ENCODE results near the gene SORCS1. TPM values are rescaled to one million over a fixed set of nuclear protein-coding genes. Genes with fewer than 3 reads are reported as not detected.

Gene SORCS1
- total RNA-seq, 2 experiments from 2014 or later = not detected

DNA sequence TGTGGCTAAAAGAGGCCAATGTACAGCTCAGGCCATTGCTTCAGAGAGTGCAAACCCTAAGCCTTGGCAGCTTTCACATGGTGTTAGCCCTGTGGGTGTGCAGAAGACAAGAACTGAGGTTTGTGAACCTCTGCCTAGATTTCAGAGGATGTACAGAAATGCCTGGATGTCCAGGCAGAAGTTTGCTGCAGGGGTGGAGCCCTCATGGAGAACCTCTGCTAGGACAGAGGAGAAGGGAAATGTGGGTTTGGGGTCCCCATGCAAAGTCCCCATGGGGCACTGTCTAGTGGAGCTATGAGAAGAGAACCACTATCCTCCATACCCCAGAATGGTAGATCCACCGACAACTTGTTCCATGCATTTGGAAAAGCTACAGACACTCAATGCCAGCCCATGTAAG, 12.4 kb downstream of the SORCS1 start:
- CTCF ChIA-PET = no interaction called here
- Mint-ChIP-seq H3K27ac (no peak overlapping the region), H3K4me3 (no peak overlapping the region), H3K4me1 (ENCODE audit: low read depth) (no peaks in the 10 kb centered on the region), H3K27me3 (ENCODE audit: low read depth) (no peaks in the 10 kb centered on the region), H3K9me3 (ENCODE audit: insufficient read depth) (peaks cover 14% of the 10 kb centered on the region), H3K36me3 (ENCODE audit: low read depth) (no peaks in the 10 kb centered on the region)
- POLR2A ChIA-PET = no interaction called here
- DNase-seq = no peak
- ATAC-seq = no peak

- POLR2A ChIA-PET = no interaction called here
These were observed 15.6 kb downstream of the SORCS1 start for GRCh38 chr10:107148906-107149305.

DNA sequence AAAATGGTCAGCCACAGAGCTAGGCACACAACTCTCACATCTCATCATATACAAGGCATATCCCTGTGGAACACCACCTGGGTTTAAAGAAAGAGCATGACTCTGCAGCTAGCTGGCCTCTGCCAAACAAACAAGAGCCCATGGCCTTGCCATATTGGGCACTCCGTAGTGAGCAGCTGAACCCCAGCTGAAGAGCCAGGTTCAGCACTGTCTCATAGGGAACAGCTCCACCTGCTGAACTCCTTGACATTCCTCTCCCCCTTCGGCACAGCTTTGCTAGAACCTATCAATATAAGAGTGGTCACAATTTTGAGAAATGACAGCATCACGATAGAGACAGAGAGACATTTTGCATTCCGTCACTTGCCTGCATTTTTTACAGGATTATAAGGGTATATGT, 20.0 kb downstream of the SORCS1 start:
- ATAC-seq = no peak
- no peak overlapping the region for H3K4me3 Mint-ChIP-seq
- ChIA-PET POLR2A (no interaction called here), CTCF (no interaction called here)
- DNase-seq = no peak
- H3K36me3 Mint-ChIP-seq (ENCODE audit: low read depth) = no peaks in the 10 kb centered on the region
- no peaks in the 10 kb centered on the region for H3K27me3 Mint-ChIP-seq (ENCODE audit: low read depth)
- no peak overlapping the region for H3K27ac Mint-ChIP-seq
- H3K4me1 Mint-ChIP-seq (ENCODE audit: low read depth) = no peaks in the 10 kb centered on the region
- H3K9me3 Mint-ChIP-seq (ENCODE audit: insufficient read depth) = no peaks in the 10 kb centered on the region

More at GRCh38 chr10:107148906-107149305, 15.6 kb downstream of the SORCS1 start:
- DNase-seq = no peak
- ATAC-seq = no peak
- H3K36me3 Mint-ChIP-seq (ENCODE audit: low read depth) = no peaks in the 10 kb centered on the region
- no peaks in the 10 kb centered on the region for H3K27me3 Mint-ChIP-seq (ENCODE audit: low read depth)
- CTCF ChIA-PET = no interaction called here
- H3K9me3 Mint-ChIP-seq (ENCODE audit: insufficient read depth) = peaks cover 14% of the 10 kb centered on the region
- no peaks in the 10 kb centered on the region for H3K4me1 Mint-ChIP-seq (ENCODE audit: low read depth)
- no peak overlapping the region for H3K4me3 Mint-ChIP-seq
- H3K27ac Mint-ChIP-seq = no peak overlapping the region

DNA sequence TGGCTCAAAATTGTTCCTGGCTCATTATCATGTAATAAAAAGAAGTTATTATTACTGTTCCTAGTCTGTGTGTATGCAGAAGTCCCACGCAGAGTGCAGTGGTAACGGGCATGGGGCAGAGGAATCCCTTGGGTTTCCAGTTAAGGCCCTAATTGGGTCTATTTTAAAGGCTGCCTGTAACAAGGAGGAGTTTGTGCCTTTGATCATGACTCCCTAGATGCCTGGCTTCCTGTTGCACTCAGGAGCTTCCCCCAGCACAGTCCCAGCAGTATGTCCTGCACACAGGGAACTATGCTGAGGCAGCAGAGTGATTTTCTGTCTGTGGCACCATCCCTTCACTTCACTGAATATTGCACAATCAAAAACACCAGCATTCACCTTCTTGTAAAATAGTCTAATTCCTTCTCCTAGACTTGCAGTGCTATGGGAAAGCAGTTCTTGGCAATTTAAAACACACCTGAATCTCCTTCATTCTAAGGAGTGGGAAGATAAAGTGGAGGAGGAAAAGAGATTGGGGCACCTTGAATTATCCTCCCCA, 22.9 kb downstream of the SORCS1 start:
- H3K27me3 Mint-ChIP-seq (ENCODE audit: low read depth) = no peaks in the 10 kb centered on the region
- H3K36me3 Mint-ChIP-seq (ENCODE audit: low read depth) = no peaks in the 10 kb centered on the region
- H3K4me1 Mint-ChIP-seq (ENCODE audit: low read depth) = no peaks in the 10 kb centered on the region
- ChIA-PET POLR2A (no interaction called here), CTCF (no interaction called here)
- no peak for ATAC-seq
- DNase-seq = no peak
- no peak overlapping the region for H3K4me3 Mint-ChIP-seq
- peaks cover 4% of the 10 kb centered on the region for H3K9me3 Mint-ChIP-seq (ENCODE audit: insufficient read depth)
- no peak overlapping the region for H3K27ac Mint-ChIP-seq

DNA sequence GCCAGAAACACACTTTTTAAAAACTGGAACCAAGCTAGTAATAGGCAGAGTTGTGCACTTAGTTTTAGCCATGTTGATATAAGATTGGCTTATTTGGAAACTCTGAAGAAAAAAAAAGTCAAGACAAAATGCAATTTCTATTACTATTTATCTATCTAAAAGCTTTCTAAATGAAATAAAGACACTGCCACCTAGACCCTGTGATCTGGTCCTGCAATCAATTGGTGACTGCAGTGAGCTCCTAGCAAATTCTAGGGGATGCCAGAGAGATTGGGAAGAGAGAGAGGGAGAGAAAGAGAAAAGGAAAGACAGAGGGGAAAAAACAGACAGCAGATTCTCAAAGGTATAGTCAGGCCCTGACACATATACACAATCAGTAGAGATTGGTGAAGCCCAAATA, 25.3 kb downstream of the SORCS1 start:
- Mint-ChIP-seq H3K4me3 (no peak overlapping the region), H3K27ac (no peak overlapping the region), H3K4me1 (ENCODE audit: low read depth) (no peaks in the 10 kb centered on the region), H3K36me3 (ENCODE audit: low read depth) (no peaks in the 10 kb centered on the region), H3K9me3 (ENCODE audit: insufficient read depth) (peaks cover 4% of the 10 kb centered on the region), H3K27me3 (ENCODE audit: low read depth) (no peaks in the 10 kb centered on the region)
- POLR2A ChIA-PET = no interaction called here
- CTCF ChIA-PET = no interaction called here
- no peak for ATAC-seq
- no peak for DNase-seq

GRCh38 chr10:107133656-107134055, 30.9 kb downstream of the SORCS1 start:
- H3K9me3 Mint-ChIP-seq (ENCODE audit: insufficient read depth) = peaks cover 4% of the 10 kb centered on the region
- ATAC-seq = no peak
- ChIA-PET CTCF (no interaction called here), POLR2A (no interaction called here)
- H3K27ac Mint-ChIP-seq = no peak overlapping the region
- no peaks in the 10 kb centered on the region for H3K27me3 Mint-ChIP-seq (ENCODE audit: low read depth)
- H3K4me3 Mint-ChIP-seq = no peak overlapping the region
- no peaks in the 10 kb centered on the region for H3K36me3 Mint-ChIP-seq (ENCODE audit: low read depth)
- no peaks in the 10 kb centered on the region for H3K4me1 Mint-ChIP-seq (ENCODE audit: low read depth)
- DNase-seq = no peak

- H3K27me3 Mint-ChIP-seq (ENCODE audit: low read depth) = no peaks in the 10 kb centered on the region
- ChIA-PET POLR2A (no interaction called here), CTCF (no interaction called here)
- no peaks in the 10 kb centered on the region for H3K4me1 Mint-ChIP-seq (ENCODE audit: low read depth)
- H3K27ac Mint-ChIP-seq = no peak overlapping the region
- no peaks in the 10 kb centered on the region for H3K9me3 Mint-ChIP-seq (ENCODE audit: insufficient read depth)
- no peaks in the 10 kb centered on the region for H3K36me3 Mint-ChIP-seq (ENCODE audit: low read depth)
- H3K4me3 Mint-ChIP-seq = no peak overlapping the region
- ATAC-seq (no peak), DNase-seq (no peak)
These were observed 35.5 kb downstream of the SORCS1 start for GRCh38 chr10:107129000-107129399.

DNA sequence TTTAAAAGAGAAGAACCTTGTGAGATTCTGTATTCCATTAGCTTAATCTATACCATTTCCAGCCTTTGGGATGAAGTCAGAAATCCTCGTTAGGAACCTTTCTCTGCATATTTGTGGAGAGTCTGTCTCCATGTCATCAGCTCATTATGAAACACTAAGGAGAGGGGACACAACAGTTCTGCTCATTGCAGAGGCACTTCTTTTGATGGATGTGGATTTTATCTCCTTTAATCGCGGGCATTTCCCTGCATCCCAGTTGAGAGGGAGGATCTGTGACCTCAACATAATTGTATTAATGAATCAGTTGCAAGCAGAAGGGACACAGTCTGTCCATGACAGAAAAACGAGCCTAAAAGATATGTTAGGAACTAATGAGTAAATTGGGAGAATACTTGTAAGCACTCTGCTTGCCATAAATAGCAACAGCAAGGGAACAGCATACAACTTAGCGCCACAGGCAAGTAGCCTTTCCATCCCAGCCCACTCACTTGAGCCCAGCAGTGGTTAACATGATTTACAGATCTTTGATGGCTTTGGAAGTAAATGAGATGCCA, 37.9 kb downstream of the SORCS1 start:
- H3K4me3 Mint-ChIP-seq = no peak overlapping the region
- H3K9me3 Mint-ChIP-seq (ENCODE audit: insufficient read depth) = no peaks in the 10 kb centered on the region
- DNase-seq = no peak
- ChIA-PET POLR2A (no interaction called here), CTCF (no interaction called here)
- H3K4me1 Mint-ChIP-seq (ENCODE audit: low read depth) = no peaks in the 10 kb centered on the region
- no peak for ATAC-seq
- no peaks in the 10 kb centered on the region for H3K27me3 Mint-ChIP-seq (ENCODE audit: low read depth)
- no peak overlapping the region for H3K27ac Mint-ChIP-seq
- no peaks in the 10 kb centered on the region for H3K36me3 Mint-ChIP-seq (ENCODE audit: low read depth)

GRCh38 chr10:107122703-107123102, 41.8 kb downstream of the SORCS1 start:
- no peak overlapping the region for H3K27ac Mint-ChIP-seq

DNA sequence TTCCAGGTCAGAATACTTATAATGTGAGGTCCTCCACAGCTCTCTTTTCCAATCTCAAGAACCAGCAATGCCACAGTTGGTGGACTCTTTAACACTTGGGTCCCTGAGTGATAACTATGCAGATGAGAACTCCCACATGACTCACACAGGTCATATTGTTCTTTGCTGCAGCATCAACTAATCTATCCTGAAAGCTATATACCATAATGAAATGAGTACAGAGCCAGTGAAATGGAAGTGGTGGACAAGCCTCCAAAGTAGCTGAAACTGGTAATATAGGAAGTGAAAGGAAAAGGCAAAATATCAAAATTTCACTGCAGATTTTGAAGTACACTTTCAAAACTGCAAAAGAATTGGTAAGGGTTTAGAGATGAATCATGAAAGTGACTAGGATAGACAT, 45.6 kb downstream of the SORCS1 start:
- H3K27me3 Mint-ChIP-seq (ENCODE audit: low read depth) = no peaks in the 10 kb centered on the region
- H3K36me3 Mint-ChIP-seq (ENCODE audit: low read depth) = no peaks in the 10 kb centered on the region
- ChIA-PET POLR2A (no interaction called here), CTCF (no interaction called here)
- ATAC-seq (no peak), DNase-seq (no peak)
- no peak overlapping the region for H3K4me3 Mint-ChIP-seq
- H3K4me1 Mint-ChIP-seq (ENCODE audit: low read depth) = no peaks in the 10 kb centered on the region
- H3K9me3 Mint-ChIP-seq (ENCODE audit: insufficient read depth) = no peaks in the 10 kb centered on the region
- H3K27ac Mint-ChIP-seq = no peak overlapping the region

More at GRCh38 chr10:107122703-107123102, 41.8 kb downstream of the SORCS1 start:
- no peaks in the 10 kb centered on the region for H3K4me1 Mint-ChIP-seq (ENCODE audit: low read depth)
- CTCF ChIA-PET = no interaction called here
- ATAC-seq (no peak), DNase-seq (no peak)
- POLR2A ChIA-PET = no interaction called here
- no peaks in the 10 kb centered on the region for H3K36me3 Mint-ChIP-seq (ENCODE audit: low read depth)
- no peaks in the 10 kb centered on the region for H3K27me3 Mint-ChIP-seq (ENCODE audit: low read depth)
- H3K4me3 Mint-ChIP-seq = no peak overlapping the region
- no peaks in the 10 kb centered on the region for H3K9me3 Mint-ChIP-seq (ENCODE audit: insufficient read depth)

GRCh38 chr10:107104026-107104652, 60.4 kb downstream of the SORCS1 start:
- CTCF ChIA-PET = no interaction called here
- ATAC-seq (no peak), DNase-seq (no peak)
- H3K36me3 Mint-ChIP-seq (ENCODE audit: low read depth) = no peaks in the 10 kb centered on the region
- POLR2A ChIA-PET = no interaction called here
- H3K27ac Mint-ChIP-seq = no peak overlapping the region
- peaks cover under 1% of the 10 kb centered on the region for H3K9me3 Mint-ChIP-seq (ENCODE audit: insufficient read depth)
- no peak overlapping the region for H3K4me3 Mint-ChIP-seq
- H3K4me1 Mint-ChIP-seq (ENCODE audit: low read depth) = no peaks in the 10 kb centered on the region
- no peaks in the 10 kb centered on the region for H3K27me3 Mint-ChIP-seq (ENCODE audit: low read depth)

DNA sequence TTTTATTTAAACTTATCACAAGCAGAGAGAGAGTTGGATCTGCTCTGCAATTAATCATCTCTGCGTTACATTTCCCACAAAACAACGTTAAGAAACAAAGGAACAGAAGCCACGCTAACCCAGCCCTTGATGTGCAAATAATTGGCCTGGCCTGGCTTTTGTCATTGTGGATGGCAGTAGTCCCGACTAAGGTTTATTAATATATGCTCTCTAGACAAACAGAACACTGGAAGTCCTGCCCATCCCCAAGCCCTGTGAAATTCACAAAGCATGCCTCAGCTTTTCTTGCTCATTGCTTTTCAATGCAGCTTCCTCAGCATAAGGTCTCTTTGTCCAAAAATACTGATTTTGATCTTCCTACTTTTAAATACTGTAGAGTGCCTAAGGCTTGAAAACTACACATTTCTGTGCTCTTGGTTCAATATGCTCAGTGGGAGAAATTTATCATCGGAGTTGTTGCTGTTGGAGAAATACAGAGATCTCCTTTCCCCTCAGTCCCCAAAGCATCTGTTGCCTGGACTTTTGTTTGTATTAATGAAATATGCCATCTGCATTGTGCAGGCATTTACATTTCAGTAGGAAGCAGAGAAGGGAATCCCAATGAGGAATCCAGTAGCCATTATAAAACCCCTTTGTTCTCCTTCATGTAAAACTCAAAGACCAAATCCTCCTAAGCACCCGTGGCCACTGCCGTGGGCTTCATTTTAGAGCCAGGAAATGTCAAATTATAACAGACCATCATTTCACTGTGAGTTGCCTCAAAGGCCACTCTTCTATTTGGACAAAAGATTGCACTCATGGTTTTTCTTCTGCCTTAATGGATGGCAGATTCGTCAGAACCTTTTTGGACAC, 61.1 kb downstream of the SORCS1 start:
- ChIA-PET CTCF (no interaction called here), POLR2A (no interaction called here)
- no peaks in the 10 kb centered on the region for H3K4me1 Mint-ChIP-seq (ENCODE audit: low read depth)

More for the DNA sequence above, 61.1 kb downstream of the SORCS1 start:
- DNase-seq = no peak
- Mint-ChIP-seq H3K27ac (no peak overlapping the region), H3K9me3 (ENCODE audit: insufficient read depth) (no peaks in the 10 kb centered on the region), H3K36me3 (ENCODE audit: low read depth) (no peaks in the 10 kb centered on the region), H3K27me3 (ENCODE audit: low read depth) (no peaks in the 10 kb centered on the region), H3K4me3 (no peak overlapping the region)
- ATAC-seq = no peak

All from activated CD8-positive, alpha-beta T cell treated with anti-CD3 and anti-CD28 coated beads, Interleukin-2, amount 10 ng/mL, durations not matched to agents 7 days and 5 days (primary cell).